T-helper 1 cell treated with Interleukin-12 subunit alpha and Interleukin-12 subunit beta and Interleukin-4 antibody, amounts not matched to agents 30 μg/mL and 1 μg/mL, for 36 hours (primary cell): ENCODE measurements around the gene KIDINS220.

Experiments
- H3K27ac Mint-ChIP-seq: one replicate; pipeline ENCODE4 v1.8.0; 2021; ENCODE audit warnings: mild to moderate bottlenecking, mixed read lengths
- H3K27me3 Mint-ChIP-seq: one replicate; pipeline ENCODE4 v1.8.0; 2021; ENCODE audit warnings: low read depth, mixed read lengths
- H3K36me3 Mint-ChIP-seq: one replicate; pipeline ENCODE4 v1.8.0; 2021; ENCODE audit warnings: low read depth, mixed read lengths
- H3K4me1 Mint-ChIP-seq: one replicate; pipeline ENCODE4 v1.8.0; 2021; ENCODE audit warnings: low read depth, mixed read lengths
- H3K4me3 Mint-ChIP-seq: one replicate; pipeline ENCODE4 v1.8.0; 2021; ENCODE audit warnings: mild to moderate bottlenecking, moderate library complexity, mixed read lengths
- H3K9me3 Mint-ChIP-seq: one replicate; pipeline ENCODE4 v1.8.0; 2021; ENCODE audit warnings: mixed read lengths

Gene KIDINS220

DNA sequence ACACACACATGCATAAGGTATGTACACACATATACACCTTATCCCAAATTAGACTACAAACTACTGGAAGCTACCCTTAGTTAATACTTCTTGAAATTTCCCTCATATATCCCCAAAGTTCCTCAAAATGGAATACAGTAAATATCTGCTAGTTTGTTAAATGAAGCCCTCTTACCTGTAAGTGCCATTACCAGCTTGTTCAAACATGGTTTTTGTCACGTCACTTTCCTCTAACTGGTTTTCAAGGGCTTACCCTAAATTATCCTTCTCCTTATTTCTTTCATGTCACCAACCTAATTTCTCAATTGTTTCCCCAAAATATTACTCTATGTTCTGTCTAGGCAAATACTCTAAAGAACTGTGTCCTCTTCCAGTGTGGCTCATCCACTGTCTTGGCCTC, 24.4 kb upstream of the KIDINS220 start:
- no peaks in the 10 kb centered on the region for H3K4me1 Mint-ChIP-seq
- no peak overlapping the region for H3K4me3 Mint-ChIP-seq
- H3K36me3 Mint-ChIP-seq, result no peaks in the 10 kb centered on the region
- H3K27me3 Mint-ChIP-seq, result peaks cover 10% of the 10 kb centered on the region
- H3K9me3 Mint-ChIP-seq, result no peaks in the 10 kb centered on the region
- H3K27ac Mint-ChIP-seq, result no peak overlapping the region

DNA sequence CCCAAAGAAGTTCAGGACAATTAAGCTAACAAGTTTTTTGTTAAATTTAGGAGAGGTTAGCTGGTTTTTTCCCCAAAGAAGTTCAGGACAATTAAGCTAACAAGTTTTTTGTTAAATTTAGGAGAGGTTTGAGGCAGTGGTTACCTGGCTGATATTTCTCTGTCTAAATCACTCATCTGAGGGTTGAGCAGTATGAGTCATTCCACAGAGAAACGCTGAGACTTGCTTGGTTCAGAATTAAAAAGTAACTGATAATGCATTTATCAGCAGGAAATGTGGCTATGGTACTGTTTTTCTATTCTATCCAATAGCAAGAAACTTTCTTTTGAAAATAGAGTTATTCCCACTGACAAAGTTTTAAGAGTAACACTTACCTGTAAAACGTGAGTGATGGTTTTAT, 22.8 kb upstream of the KIDINS220 start:
- H3K4me3 Mint-ChIP-seq, result no peak overlapping the region
- no peaks in the 10 kb centered on the region for H3K36me3 Mint-ChIP-seq
- H3K4me1 Mint-ChIP-seq, result no peaks in the 10 kb centered on the region
- H3K27ac Mint-ChIP-seq, result no peak overlapping the region
- H3K27me3 Mint-ChIP-seq, result peaks cover 9% of the 10 kb centered on the region
- no peaks in the 10 kb centered on the region for H3K9me3 Mint-ChIP-seq

DNA sequence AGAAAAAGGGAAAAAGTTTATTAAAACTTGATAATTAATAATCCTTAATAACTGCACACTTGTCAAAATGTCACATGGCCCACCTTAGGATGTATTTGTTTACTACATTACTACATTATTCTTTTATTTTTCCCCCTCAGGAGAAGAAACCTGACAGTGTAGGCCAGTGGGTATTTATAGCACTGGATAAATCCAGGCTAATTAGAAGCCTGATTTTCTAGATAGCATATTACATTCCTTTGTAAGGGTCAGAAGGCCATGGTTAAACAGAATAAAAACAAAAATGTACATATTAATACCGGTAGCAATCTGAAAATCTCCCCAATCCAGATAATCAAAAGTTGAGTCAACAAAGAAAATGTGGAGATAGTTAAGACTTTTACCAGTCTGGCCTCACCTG, 21.5 kb upstream of the KIDINS220 start:
- H3K9me3 Mint-ChIP-seq, result no peaks in the 10 kb centered on the region
- H3K27me3 Mint-ChIP-seq, result peaks cover 2% of the 10 kb centered on the region
- H3K4me3 Mint-ChIP-seq, result no peak overlapping the region

DNA sequence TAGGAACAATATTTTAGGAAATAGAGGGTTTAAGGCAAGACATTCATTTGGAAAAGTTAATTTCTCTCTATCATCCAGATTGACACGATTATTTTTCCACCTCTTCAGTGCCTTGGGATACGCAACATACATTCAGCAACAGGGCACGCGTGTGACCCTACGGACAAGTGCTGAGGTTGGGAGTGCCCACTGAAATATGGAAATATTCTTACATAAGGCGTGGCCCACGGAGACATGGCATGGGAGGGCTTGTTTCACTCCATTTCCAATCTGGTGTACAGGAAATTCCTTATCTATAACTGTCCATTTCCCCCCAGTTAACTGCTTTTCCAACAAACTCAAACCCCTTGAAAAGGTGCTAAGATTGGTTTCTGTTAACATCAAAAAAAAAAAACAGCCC, 20.9 kb upstream of the KIDINS220 start:
- Mint-ChIP-seq H3K9me3 (no peaks in the 10 kb centered on the region), H3K27me3 (peaks cover 4% of the 10 kb centered on the region), H3K4me1 (no peaks in the 10 kb centered on the region), H3K36me3 (no peaks in the 10 kb centered on the region), H3K27ac (no peak overlapping the region), H3K4me3 (no peak overlapping the region)

More for the DNA sequence above, 21.5 kb upstream of the KIDINS220 start:
- no peaks in the 10 kb centered on the region for H3K4me1 Mint-ChIP-seq
- H3K36me3 Mint-ChIP-seq, result no peaks in the 10 kb centered on the region
- no peak overlapping the region for H3K27ac Mint-ChIP-seq

DNA sequence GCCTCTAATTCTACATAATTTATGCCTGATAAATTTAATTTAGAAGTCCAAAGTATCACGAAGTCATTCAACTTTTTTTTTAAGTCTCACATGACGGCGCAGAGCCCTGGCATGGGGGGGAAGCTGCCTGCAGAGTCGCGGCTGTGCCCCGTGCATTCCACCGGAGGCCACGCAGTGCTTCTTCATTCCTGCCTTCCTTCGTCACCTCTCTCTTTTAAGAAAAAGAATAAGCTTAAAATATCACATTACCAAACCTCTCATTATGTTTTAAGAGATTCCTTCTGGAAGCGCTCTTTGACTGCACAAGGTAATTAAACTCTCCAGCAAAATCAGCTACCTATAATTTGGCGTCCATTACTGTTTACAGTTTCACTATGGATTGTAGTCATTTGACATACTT, 20.3 kb upstream of the KIDINS220 start:
- Mint-ChIP-seq H3K4me3 (no peak overlapping the region), H3K9me3 (no peaks in the 10 kb centered on the region), H3K4me1 (no peaks in the 10 kb centered on the region), H3K27me3 (peaks cover 9% of the 10 kb centered on the region), H3K36me3 (no peaks in the 10 kb centered on the region), H3K27ac (no peak overlapping the region)

DNA sequence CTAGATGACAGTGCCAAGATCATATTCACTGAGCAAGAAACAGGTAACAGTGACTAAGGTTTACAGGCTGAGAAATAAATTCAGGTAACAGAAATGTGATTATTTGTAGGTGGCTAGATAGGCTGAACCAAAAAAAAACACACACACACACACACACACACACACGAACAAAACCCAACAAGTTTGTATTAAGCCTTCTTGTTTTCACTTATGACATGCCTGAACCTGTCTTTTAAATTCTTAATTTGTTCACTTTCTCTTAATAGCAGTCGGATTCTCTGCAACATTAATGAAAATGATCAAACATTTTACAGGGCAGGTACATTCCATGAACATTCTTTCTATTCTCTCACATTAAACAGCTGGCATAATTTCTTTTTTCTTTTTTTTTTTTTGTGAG, 18.8 kb upstream of the KIDINS220 start:
- peaks cover 14% of the 10 kb centered on the region for H3K27me3 Mint-ChIP-seq
- H3K9me3 Mint-ChIP-seq, result no peaks in the 10 kb centered on the region
- H3K4me3 Mint-ChIP-seq, result no peak overlapping the region

DNA sequence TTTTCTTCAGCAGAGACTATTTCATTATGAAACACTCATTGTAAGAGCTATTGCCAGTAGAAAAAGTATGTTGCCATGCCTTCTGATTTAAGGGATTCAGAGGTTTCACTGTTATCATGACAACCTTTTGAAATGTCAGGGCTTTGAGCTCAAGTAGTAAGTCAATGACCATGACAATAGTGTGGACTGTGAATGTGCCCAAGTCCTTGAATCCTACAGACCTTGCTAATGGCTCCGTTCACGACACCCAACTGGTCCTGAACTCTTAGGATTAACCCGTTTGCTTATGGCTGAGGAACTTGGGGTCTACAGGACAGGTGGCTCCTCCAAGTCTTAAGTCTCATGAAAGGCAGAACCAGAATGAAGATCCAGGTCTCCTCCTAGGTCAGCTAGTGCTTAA, 17.6 kb upstream of the KIDINS220 start:
- no peak overlapping the region for H3K4me3 Mint-ChIP-seq
- no peaks in the 10 kb centered on the region for H3K36me3 Mint-ChIP-seq
- peaks cover 15% of the 10 kb centered on the region for H3K27me3 Mint-ChIP-seq
- H3K9me3 Mint-ChIP-seq, result no peaks in the 10 kb centered on the region
- no peaks in the 10 kb centered on the region for H3K4me1 Mint-ChIP-seq
- H3K27ac Mint-ChIP-seq, result no peak overlapping the region

More for the DNA sequence above, 18.8 kb upstream of the KIDINS220 start:
- Mint-ChIP-seq H3K36me3 (no peaks in the 10 kb centered on the region), H3K27ac (no peak overlapping the region), H3K4me1 (no peaks in the 10 kb centered on the region)

DNA sequence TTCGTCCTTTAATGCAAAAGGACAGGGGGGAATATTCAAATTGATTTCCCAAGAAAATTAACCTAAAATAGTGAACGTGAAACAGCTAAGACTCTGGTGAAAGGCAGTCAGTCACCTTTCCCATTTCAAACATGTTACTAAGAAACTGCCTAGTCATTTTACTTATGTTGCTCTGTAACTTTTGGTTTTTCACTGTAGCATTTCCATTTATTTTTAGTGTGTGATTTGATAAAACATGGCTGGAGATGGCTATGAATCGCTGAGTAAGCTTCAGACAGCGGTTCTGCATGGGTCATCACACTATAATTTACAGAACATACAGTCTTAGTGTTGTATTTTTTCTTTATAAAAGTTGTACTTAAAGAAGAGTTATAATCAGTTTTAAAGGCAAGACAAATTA, 16.0 kb upstream of the KIDINS220 start:
- peaks cover 18% of the 10 kb centered on the region for H3K27me3 Mint-ChIP-seq
- H3K9me3 Mint-ChIP-seq, result no peaks in the 10 kb centered on the region
- no peaks in the 10 kb centered on the region for H3K4me1 Mint-ChIP-seq
- H3K36me3 Mint-ChIP-seq, result no peaks in the 10 kb centered on the region
- H3K4me3 Mint-ChIP-seq, result no peak overlapping the region
- H3K27ac Mint-ChIP-seq, result no peak overlapping the region

DNA sequence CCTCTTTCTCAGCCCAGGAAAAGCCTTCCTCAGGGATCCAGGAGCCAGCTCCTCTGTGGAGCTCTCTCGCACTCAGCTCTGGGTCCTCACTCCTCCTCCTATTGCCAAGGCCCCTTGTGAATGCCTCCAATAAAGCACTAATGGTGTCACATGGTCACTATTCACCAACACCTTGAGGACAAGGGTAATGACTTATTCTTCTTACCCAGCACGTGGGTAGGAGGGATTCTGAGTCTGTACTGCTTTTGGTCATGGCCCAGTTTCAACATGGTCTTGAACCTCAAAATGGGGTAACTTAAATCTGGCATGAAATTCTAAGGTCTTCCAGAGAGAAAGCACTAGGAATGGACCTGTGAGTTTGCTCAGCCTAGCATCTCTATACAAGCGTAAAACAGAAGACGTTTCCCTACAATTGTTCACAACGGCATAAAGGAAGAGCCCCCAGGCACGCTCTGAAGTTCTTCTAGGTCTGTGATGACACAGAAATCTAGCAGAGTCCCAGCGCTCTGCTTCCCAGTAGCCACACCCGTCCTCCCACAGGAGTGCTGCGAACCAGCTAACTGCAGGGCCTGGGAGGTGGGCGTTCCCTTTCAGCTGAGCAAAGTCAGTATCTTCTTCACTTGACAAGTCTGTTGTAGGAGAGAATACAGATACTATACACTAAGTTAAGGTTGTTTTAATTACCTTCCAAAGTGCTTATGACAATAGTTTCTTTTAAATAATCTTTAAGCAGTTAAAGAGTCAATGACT, 14.6 kb upstream of the KIDINS220 start:
- H3K27me3 Mint-ChIP-seq, result peaks cover 18% of the 10 kb centered on the region
- H3K36me3 Mint-ChIP-seq, result no peaks in the 10 kb centered on the region
- H3K27ac Mint-ChIP-seq, result no peak overlapping the region

DNA sequence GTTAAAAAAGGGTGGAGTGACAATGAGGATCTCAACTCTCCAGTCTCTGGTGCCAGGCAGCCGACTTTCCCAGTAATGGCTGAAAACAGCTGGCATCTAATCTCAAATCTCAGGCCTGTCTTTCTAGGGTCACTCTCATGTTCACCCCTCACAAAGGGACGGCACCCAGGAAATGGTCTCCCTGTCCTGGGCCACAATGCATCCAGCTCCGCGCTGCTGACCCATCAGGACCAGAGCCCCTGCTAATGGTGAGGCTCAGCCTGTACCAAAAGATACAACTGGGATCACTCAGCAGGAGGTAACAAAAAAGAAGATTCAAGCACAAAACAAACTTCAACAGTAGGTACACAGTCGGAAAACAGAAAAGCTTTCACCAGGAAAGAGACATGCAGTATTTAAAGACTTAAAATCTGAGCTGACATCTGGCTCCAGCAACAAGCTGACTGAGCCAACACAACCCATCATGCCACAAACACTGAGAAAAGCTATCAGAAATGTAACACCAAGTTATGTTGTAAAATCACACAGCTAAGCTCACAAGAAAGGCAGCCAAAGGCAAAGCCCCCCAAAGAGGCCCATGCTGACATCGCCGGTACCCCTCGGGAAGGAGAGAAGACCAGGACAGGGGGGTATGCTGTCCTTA, 13.6 kb upstream of the KIDINS220 start:
- Mint-ChIP-seq H3K27ac (no peak overlapping the region), H3K27me3 (peaks cover 27% of the 10 kb centered on the region), H3K36me3 (no peaks in the 10 kb centered on the region), H3K4me3 (no peak overlapping the region), H3K4me1 (no peaks in the 10 kb centered on the region), H3K9me3 (no peaks in the 10 kb centered on the region)

More for the DNA sequence above, 14.6 kb upstream of the KIDINS220 start:
- H3K4me3 Mint-ChIP-seq, result no peak overlapping the region
- no peaks in the 10 kb centered on the region for H3K4me1 Mint-ChIP-seq
- H3K9me3 Mint-ChIP-seq, result no peaks in the 10 kb centered on the region

DNA sequence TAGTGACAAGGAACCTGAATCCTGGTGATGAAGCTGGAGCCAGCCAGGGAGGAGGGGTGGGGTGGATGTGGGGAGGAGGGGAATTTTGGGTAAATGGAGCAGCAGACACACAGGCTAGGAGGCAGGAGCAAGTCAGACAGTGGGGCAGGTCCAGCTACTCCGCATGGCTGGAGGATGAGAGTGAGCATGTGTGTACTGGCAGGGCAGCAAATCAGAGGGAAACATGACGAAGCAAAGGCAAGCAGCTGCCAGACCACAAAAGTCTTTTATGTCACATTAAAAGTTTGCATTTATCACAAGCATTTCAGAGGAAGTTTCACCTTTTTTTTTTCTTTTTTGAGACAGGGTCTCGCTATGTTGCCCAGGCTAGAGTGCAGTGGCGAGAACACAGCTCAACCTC, 11.9 kb upstream of the KIDINS220 start:
- Mint-ChIP-seq H3K9me3 (no peaks in the 10 kb centered on the region), H3K27ac (no peak overlapping the region), H3K4me1 (no peaks in the 10 kb centered on the region), H3K36me3 (no peaks in the 10 kb centered on the region), H3K27me3 (peaks cover 36% of the 10 kb centered on the region), H3K4me3 (no peak overlapping the region)

DNA sequence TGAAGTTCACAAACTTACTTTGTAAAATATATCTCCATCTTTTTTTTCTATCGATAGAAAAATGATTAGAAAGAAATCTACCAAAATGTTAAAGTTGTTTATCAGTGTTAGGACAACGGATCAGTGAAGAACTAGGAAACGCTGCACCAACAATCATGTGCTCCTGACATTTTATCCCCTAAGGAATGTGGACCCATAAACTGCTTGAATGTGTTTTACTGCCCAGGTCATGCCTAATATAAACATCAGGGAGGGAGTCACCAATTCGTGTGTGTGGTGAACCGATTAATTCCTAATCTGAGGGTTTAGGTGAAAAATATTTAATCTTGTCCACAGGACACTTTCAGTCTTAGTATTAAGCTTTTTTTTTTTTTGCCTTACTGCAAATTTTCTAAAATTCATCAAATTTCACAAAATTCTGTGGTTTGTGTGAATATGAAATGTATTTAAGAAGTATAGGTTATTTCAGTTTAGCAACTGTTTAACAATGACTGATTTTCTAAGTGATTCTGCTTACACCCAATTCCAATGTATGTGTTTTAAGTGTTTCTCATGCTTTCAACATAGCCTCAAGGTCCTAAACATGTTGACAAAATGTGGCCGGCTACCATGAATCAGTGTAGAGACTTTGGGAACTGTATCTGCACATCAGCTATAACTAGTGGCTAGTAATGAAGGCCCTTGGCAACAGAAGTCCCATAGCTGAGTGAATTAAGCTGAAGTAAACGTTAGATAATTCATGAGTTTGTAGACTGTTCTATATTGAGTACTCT, 11.1 kb upstream of the KIDINS220 start:
- Mint-ChIP-seq H3K27ac (no peak overlapping the region), H3K9me3 (no peaks in the 10 kb centered on the region)

DNA sequence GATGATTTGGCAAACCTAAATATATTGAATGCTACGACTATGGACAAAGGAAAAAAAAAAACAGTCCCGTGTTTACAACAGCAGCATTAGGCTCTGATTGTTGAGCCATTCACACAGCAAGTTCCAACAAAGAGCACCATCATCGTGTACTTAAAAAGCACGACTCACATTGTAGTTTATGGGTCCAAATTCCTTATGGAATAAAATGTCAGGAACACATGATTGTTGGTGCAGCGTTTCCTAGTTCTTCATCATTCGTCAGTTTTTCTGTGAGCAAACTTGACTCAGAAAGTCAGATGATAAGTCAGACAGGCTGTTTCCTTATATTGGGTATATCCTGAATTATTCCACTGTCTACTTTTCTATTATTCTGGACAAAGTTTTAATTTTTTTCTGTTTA, 10.0 kb upstream of the KIDINS220 start:
- Mint-ChIP-seq H3K27me3 (peaks cover 31% of the 10 kb centered on the region), H3K9me3 (no peaks in the 10 kb centered on the region), H3K36me3 (no peaks in the 10 kb centered on the region), H3K4me1 (no peaks in the 10 kb centered on the region), H3K4me3 (no peak overlapping the region), H3K27ac (no peak overlapping the region)

More for the DNA sequence above, 11.1 kb upstream of the KIDINS220 start:
- Mint-ChIP-seq H3K4me1 (no peaks in the 10 kb centered on the region), H3K27me3 (peaks cover 41% of the 10 kb centered on the region), H3K4me3 (no peak overlapping the region), H3K36me3 (no peaks in the 10 kb centered on the region)

DNA sequence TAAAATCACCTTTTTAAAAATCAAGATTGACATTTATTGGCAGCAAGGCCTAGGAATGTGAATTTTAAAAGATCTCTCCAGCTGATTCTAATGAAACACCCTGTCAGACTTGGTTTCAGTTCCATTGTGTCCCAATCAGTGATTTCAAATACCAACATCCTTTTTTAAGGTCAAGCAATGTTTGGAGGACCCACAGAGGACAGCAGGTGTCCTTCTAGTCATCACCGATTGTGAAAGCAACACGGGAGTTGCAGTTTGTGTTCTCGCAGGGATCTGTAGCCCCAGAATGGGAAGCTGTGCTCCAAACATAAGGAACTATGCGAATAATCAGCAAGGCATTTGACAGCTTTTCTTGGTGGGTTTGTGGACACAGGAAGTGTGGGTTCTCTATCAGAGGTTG, 4.5 kb upstream of the KIDINS220 start:
- Mint-ChIP-seq H3K27ac (no peak overlapping the region), H3K4me1 (peaks cover 2% of the 10 kb centered on the region), H3K9me3 (no peaks in the 10 kb centered on the region), H3K27me3 (peaks cover 33% of the 10 kb centered on the region), H3K36me3 (peaks cover 2% of the 10 kb centered on the region), H3K4me3 (no peak overlapping the region)
